ENCODE data around the gene SPATA46.

SPATA46 gene

GRCh38 chr1:162390396-162391185, 13.9 kb upstream of the SPATA46 start:
- no peak for DNase-seq

GRCh38 chr1:162389971-162390370, 13.3 kb upstream of the SPATA46 start:
- no peak for DNase-seq

- DNase-seq, result no peak
Observed at GRCh38 chr1:162389021-162389818, 12.6 kb upstream of the SPATA46 start.

GRCh38 chr1:162388615-162389014, 12.0 kb upstream of the SPATA46 start:
- no peak for DNase-seq

GRCh38 chr1:162388083-162388594, 11.5 kb upstream of the SPATA46 start:
- no peak for DNase-seq

- DNase-seq, result no peak
Observed at GRCh38 chr1:162387226-162388082, 10.8 kb upstream of the SPATA46 start.

- DNase-seq, result peak; percentile 61
Observed at GRCh38 chr1:162386292-162387225, 9.9 kb upstream of the SPATA46 start.

GRCh38 chr1:162385702-162386101, 9.0 kb upstream of the SPATA46 start:
- DNase-seq, result no peak

GRCh38 chr1:162385280-162385623, 8.6 kb upstream of the SPATA46 start:
- DNase-seq, result no peak

GRCh38 chr1:162384601-162385279, 8.1 kb upstream of the SPATA46 start:
- no peak for DNase-seq

- no peak for DNase-seq
Observed at GRCh38 chr1:162384116-162384515, 7.5 kb upstream of the SPATA46 start.

- DNase-seq, result no peak
Observed at GRCh38 chr1:162383516-162383915, 6.9 kb upstream of the SPATA46 start.

- DNase-seq, result no peak
Observed at GRCh38 chr1:162383091-162383490, 6.4 kb upstream of the SPATA46 start.

GRCh38 chr1:162381941-162382750, 5.5 kb upstream of the SPATA46 start:
- DNase-seq, result no peak

- no peak for DNase-seq
Observed at GRCh38 chr1:162381383-162381782, 4.7 kb upstream of the SPATA46 start, which contains the start of gene C1orf226. Gene C1orf226 (plus strand): TSS chr1:162381728. CDS start chr1:162381902, 174 bp downstream.

GRCh38 chr1:162380061-162380846, 3.6 kb upstream of the SPATA46 start:
- DNase-seq, result no peak

GRCh38 chr1:162375463-162375862, 1.2 kb downstream of the SPATA46 start:
- no peak for DNase-seq

GRCh38 chr1:162374406-162374805, 2.2 kb downstream of the SPATA46 start:
- DNase-seq, result no peak

- DNase-seq, result no peak
Observed at GRCh38 chr1:162373541-162374260, 3.0 kb downstream of the SPATA46 start.

Data from hematopoietic multipotent progenitor cell treated with erythropoietin and hydrocortisone succinate and interleukin-3 and kit ligand, for 8 days (in vitro differentiated cells).